ENCODE data around the gene SNX25.

- TF ChIP-seq GATA3 (IDR thresholded peaks at IDR 0.05; ENCODE audit: low read depth, low read length) (no peak), GATA2 (IDR thresholded peaks at IDR 0.05; ENCODE audit: low read depth, low read length) (no peak)
These were observed 109.3 kb downstream of the SNX25 start for GRCh38 chr4:185318679-185319078.
